Breast epithelium (tissue), 4 donors: Measurements from ENCODE around the gene ANK2. TPM values are rescaled to one million over a fixed set of nuclear protein-coding genes. Genes with fewer than 3 reads are reported as not detected.

ENCODE experiments used
- DNase-seq, 2 donors: peaks; one replicate each; pipeline ENCODE4 v3.0.0-alpha.2; 2019; ENCODE audit warnings: low spot score in 2 of 2
- H3K27ac ChIP-seq, 2 donors: fragments of 200-600 bp; sonication (generic) in 1 of 2; one replicate each; pipeline ENCODE4 v1.5.1; 2016 to 2019; ENCODE audit warnings: mild to moderate bottlenecking in 1 of 2
- H3K27me3 ChIP-seq, 2 donors: fragments of 200-600 bp; sonication (generic) in 1 of 2; one replicate each; pipeline versions ENCODE4 v1.5.1 to v1.6.0; 2017 to 2019; ENCODE audit warnings: control low read depth in 1 of 2, mild to moderate bottlenecking in 1 of 2
- H3K36me3 ChIP-seq: fragments of 200-600 bp; one replicate; pipeline ENCODE4 v1.5.1; 2019
- H3K4me1 ChIP-seq, 2 donors: fragments of 200-600 bp; sonication (generic); one replicate each; pipeline ENCODE4 v1.5.1; 2016 to 2019; ENCODE audit warnings: control low read depth in 1 of 2
- H3K4me3 ChIP-seq, 3 donors: fragments of 200-600 bp; sonication (generic); 1 replicate in 2 of 3; 2 replicates in 1 of 3; pipeline ENCODE4 v1.5.1; 2016 to 2019; ENCODE audit warnings: mild to moderate bottlenecking in 3 of 3, moderate library complexity in 2 of 3
- H3K9me3 ChIP-seq, 2 donors: fragments of 200-600 bp; sonication (generic) in 1 of 2; one replicate each; pipeline ENCODE4 v1.5.1; 2016 to 2019; ENCODE audit warnings: control low read depth in 1 of 2
- POLR2A ChIP-seq: fragments of 450-650 bp; IDR thresholded peaks from one replicate; pipeline ENCODE4 v1.6.1; 2016; ENCODE audit warnings: antibody characterized with exemption, mild to moderate bottlenecking, moderate library complexity
- POLR2AphosphoS5 ChIP-seq, 3 donors: sonication (generic); formaldehyde crosslinking; IDR thresholded peaks; one replicate each; pipeline ENCODE4 v1.6.1; 2017; ENCODE audit warnings: antibody characterized with exemption in 3 of 3
- intact Hi-C: fragments of 100-400 bp; cut with DNase I; formaldehyde crosslinking; loops from one replicate; pipeline ENCODE4 v1.15.1; 2023; ENCODE audit warnings: low total_unique reads
- total RNA-seq, 3 donors: library from RNA; depleted of rRNA; stranded (reverse); fragments of >200 nt; gene quantifications; one replicate each; pipeline ENCODE4 v1.1.0, GENCODE V29; 2016
- TF ChIP-seq, protein P1 (sequence below), 3 donors: fragments of 450-650 bp; IDR thresholded peaks; one replicate each; pipeline ENCODE4 v1.5.1; 2016 to 2017; ENCODE audit warnings: antibody characterized with exemption in 3 of 3, mild to moderate bottlenecking in 3 of 3, moderate library complexity in 3 of 3

Gene ANK2
- total RNA-seq, 3 donors from 2014 or later: 22.0 to 145 (median 36.7) TPM

- H3K9me3 ChIP-seq: no peaks in the 10 kb centered on the region
- no peak for TF ChIP-seq POLR2A
- no peak for TF ChIP-seq POLR2AphosphoS5 (IDR thresholded peaks at IDR 0.05)
- TF ChIP-seq, protein P1, sequence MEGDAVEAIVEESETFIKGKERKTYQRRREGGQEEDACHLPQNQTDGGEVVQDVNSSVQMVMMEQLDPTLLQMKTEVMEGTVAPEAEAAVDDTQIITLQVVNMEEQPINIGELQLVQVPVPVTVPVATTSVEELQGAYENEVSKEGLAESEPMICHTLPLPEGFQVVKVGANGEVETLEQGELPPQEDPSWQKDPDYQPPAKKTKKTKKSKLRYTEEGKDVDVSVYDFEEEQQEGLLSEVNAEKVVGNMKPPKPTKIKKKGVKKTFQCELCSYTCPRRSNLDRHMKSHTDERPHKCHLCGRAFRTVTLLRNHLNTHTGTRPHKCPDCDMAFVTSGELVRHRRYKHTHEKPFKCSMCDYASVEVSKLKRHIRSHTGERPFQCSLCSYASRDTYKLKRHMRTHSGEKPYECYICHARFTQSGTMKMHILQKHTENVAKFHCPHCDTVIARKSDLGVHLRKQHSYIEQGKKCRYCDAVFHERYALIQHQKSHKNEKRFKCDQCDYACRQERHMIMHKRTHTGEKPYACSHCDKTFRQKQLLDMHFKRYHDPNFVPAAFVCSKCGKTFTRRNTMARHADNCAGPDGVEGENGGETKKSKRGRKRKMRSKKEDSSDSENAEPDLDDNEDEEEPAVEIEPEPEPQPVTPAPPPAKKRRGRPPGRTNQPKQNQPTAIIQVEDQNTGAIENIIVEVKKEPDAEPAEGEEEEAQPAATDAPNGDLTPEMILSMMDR (IDR thresholded peaks at IDR 0.05): no peak
- H3K36me3 ChIP-seq: no peaks in the 10 kb centered on the region
- H3K4me1 ChIP-seq: no peaks in the 10 kb centered on the region
- no peak for DNase-seq
- intact Hi-C loops: no loop called here
- H3K27ac ChIP-seq: no peak overlapping the region
- no peaks in the 10 kb centered on the region for H3K27me3 ChIP-seq
- no peak overlapping the region for H3K4me3 ChIP-seq
These were observed 6.9 kb downstream of the ANK2 start for GRCh38 chr4:113056318-113056717.

DNA sequence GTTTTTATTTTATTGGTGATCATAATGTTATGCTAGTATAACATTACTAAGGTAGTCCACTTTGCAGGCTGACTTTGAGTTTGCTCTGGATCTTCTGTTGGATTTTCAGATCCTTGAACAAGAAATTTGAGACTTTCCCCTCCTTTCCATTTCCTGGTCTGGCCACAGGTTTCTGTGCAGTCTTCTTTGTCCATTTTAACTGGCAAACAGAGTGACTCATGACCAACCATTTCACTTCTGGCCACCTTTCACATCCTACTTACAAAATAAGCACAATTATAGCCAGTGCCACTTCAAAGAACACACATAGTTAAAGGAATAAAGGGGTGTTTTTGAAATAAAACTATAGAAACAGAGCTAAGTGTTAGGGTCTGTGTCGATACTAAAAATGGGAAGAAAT lies 8.4 kb downstream of the ANK2 start:
- H3K4me3 ChIP-seq: no peak overlapping the region
- no peaks in the 10 kb centered on the region for H3K4me1 ChIP-seq
- H3K36me3 ChIP-seq: no peaks in the 10 kb centered on the region
- no peaks in the 10 kb centered on the region for H3K27me3 ChIP-seq
- no peak overlapping the region for H3K27ac ChIP-seq
- no peaks in the 10 kb centered on the region for H3K9me3 ChIP-seq
- intact Hi-C loops: no loop called here
- TF ChIP-seq POLR2AphosphoS5 (IDR thresholded peaks at IDR 0.05): no peak
- TF ChIP-seq, protein P1 (IDR thresholded peaks at IDR 0.05): no peak
- TF ChIP-seq POLR2A: no peak
- no peak for DNase-seq

DNA sequence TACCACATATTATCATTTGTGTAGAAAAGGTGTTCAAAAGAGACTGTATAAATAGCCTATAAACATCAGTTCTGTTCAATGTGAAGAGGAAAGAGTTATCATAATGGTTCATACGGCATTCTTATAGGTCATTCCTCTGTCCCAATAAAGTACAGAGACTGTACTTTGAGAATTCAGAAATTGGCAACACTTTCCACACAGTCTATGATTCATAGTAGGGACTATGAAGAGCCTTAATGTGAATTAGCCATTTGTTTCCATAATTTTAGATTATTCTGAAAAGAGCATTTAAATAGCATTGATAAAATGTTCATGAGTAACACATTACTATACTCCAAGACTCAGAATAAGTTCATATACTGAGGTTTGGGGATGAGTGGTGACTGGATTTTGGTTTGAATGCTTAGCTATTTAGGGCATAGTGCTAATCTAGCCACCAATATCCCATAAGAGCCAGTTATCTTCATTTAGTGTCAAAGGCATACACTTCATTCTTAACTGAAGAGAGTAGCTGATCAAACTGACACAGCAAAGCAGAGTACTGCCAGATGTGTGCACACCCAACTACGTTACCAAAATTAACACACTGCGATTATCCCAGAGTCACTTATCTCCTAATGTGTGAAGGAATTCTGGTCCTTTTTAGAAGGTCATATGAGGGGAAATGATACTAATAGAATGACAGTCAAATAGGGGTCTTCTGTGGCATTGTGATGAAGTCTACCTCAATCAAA lies 10.2 kb downstream of the ANK2 start:
- Histone ChIP-seq H3K9me3 (no peaks in the 10 kb centered on the region), H3K4me1 (no peaks in the 10 kb centered on the region), H3K36me3 (no peaks in the 10 kb centered on the region), H3K4me3 (no peak overlapping the region), H3K27me3 (no peaks in the 10 kb centered on the region), H3K27ac (no peak overlapping the region)
- DNase-seq: no peak
- TF ChIP-seq, protein P1 (IDR thresholded peaks at IDR 0.05): no peak
- TF ChIP-seq POLR2A (no peak), POLR2AphosphoS5 (IDR thresholded peaks at IDR 0.05) (no peak)
- intact Hi-C loops: no loop called here

DNA sequence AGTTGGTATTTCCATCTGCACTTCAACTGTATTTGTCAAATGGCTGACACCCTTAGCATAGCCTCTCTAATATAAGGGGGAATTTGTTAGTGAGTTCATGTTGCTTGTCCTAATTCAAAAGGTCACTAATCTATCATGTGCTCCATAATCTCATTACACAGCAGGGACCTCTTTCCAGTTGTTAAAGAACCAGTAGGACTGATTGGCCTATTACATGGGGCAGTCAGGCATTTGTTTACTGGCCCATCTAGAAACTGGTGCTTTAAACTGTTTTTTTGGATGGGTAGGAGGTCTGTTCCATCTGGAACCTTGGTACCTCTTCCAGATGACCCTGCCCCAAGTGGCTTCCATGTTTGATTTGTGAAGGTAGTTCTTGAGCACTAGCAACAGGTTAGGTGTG lies 11.4 kb downstream of the ANK2 start:
- Histone ChIP-seq H3K36me3 (no peaks in the 10 kb centered on the region), H3K9me3 (no peaks in the 10 kb centered on the region), H3K4me1 (no peaks in the 10 kb centered on the region), H3K27me3 (no peaks in the 10 kb centered on the region), H3K27ac (no peak overlapping the region), H3K4me3 (no peak overlapping the region)
- TF ChIP-seq POLR2AphosphoS5 (IDR thresholded peaks at IDR 0.05) (no peak), POLR2A (no peak)
- TF ChIP-seq, protein P1 (IDR thresholded peaks at IDR 0.05): no peak
- DNase-seq: no peak
- intact Hi-C loops: no loop called here

- no peak overlapping the region for H3K27ac ChIP-seq
- no peak for DNase-seq
- no peaks in the 10 kb centered on the region for H3K27me3 ChIP-seq
- intact Hi-C loops: no loop called here
- H3K36me3 ChIP-seq: no peaks in the 10 kb centered on the region
- no peaks in the 10 kb centered on the region for H3K9me3 ChIP-seq
- H3K4me3 ChIP-seq: no peak overlapping the region
- no peak for TF ChIP-seq POLR2AphosphoS5 (IDR thresholded peaks at IDR 0.05)
- TF ChIP-seq POLR2A: no peak
- TF ChIP-seq, protein P1 (IDR thresholded peaks at IDR 0.05): no peak
- H3K4me1 ChIP-seq: no peaks in the 10 kb centered on the region
These were observed 14.8 kb downstream of the ANK2 start for GRCh38 chr4:113064244-113064643.
